ENCODE results near the gene VPS8.

DNA sequence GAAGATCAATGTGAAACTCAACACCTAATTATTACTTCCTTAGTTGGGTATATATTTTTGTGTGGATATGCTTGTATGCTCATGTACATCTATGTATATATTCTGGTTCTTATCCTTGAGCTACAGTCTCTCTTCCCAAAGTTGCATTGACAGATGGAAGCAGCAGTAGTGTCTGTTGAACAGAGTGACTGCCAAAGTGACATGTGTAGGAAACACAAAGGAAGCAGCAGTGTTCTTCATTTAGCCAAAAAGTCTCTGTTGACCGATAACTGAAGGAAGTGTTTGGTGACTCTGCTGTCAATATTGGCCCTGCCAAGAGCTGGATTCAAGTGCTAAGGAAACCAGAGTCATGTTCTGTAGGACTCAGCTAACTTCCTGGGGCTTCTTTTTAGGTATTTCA is 217.1 kb downstream of the VPS8 start:
- TF ChIP-seq, protein P1, sequence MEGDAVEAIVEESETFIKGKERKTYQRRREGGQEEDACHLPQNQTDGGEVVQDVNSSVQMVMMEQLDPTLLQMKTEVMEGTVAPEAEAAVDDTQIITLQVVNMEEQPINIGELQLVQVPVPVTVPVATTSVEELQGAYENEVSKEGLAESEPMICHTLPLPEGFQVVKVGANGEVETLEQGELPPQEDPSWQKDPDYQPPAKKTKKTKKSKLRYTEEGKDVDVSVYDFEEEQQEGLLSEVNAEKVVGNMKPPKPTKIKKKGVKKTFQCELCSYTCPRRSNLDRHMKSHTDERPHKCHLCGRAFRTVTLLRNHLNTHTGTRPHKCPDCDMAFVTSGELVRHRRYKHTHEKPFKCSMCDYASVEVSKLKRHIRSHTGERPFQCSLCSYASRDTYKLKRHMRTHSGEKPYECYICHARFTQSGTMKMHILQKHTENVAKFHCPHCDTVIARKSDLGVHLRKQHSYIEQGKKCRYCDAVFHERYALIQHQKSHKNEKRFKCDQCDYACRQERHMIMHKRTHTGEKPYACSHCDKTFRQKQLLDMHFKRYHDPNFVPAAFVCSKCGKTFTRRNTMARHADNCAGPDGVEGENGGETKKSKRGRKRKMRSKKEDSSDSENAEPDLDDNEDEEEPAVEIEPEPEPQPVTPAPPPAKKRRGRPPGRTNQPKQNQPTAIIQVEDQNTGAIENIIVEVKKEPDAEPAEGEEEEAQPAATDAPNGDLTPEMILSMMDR (IDR thresholded peaks at IDR 0.05; ENCODE audit: insufficient read depth, low read length, poor library complexity, severe bottlenecking), result no peak
- TF ChIP-seq EZH2phosphoT487 (conservative IDR thresholded peaks at IDR 0.05; ENCODE audit: low read length), result no peak

Data from SU-DHL-6 (cell line).